HG02884 (cell line): ENCODE results near the gene RAPGEF6.
"Not testable (repeated sequence)": the region's sequence is repeated elsewhere in the genome, so short reads cannot be mapped to it uniquely, and the experiment has no call there.

Experiments used
- ATAC-seq: cut with Tn5 transposase; IDR thresholded peaks from one replicate; pipeline ENCODE4 v1.9.1; 2021; ENCODE audit warnings: mild to moderate bottlenecking, moderate library complexity; ENCODE audit not compliant: unreplicated experiment

RAPGEF6 gene

DNA sequence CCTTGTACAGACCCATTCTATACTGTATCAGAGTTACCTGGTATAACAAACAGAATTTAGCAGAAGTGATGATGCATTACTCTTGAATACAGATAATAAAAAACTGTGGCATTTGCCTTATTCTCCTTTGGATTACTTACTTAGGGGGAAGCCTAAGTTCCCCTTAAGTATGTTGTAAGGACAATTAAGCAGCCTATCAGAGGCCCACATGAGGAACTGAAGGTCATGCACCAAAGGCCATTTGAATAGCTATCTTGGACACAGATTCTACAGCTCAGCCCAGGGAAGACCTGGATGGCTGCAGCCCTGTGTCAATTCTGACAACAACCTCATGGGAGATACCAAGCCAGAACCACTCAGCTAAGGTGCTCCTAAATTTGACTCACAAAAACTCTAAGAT is 125.2 kb downstream of the RAPGEF6 start:
- ATAC-seq: no peak

DNA sequence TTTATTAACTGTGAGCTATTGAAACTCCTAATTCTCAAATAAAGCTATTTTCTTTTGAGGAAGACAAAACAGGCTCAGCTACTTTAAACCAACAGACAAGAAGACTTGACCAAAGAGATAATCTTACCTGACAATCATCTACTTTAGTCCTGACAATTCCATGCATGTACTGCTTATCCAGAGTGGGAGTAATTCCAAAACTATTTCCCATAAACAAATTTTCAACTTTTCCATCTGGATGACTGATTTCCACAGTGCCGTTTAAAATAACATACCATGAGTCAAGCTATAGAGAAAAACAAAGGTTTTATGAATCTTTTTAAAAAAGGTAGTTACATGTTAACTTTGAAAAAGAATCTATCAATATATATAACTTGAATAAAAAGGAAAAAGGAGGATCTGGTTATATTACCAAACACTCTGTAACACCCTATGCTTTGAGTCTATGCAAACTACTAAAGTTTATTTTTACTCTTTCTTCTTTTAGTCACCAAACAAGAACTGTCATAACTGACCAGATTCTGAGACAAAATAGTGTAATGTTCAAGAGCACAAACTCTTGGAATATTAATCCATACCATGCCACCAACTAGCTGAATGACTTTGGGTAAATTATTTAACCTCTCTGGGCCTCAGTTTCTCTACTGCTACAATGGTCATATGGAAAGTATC is 129.7 kb downstream of the RAPGEF6 start:
- ATAC-seq: no peak

DNA sequence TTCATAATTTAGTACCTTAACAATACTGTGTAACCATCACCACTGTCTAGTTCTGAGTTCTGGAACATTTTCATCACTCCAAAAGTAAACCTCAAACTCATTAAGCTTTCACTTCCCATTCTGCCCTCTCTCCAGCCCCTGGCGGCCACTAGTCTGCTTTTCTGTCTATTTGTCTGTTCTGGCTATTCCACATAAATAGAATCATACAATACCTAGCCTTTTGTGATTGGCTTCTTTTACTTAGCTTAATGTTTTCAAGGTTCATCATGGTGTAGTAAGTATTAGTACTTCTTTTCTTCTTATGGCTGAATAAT is 138.7 kb downstream of the RAPGEF6 start:
- ATAC-seq: peak; percentile 98

DNA sequence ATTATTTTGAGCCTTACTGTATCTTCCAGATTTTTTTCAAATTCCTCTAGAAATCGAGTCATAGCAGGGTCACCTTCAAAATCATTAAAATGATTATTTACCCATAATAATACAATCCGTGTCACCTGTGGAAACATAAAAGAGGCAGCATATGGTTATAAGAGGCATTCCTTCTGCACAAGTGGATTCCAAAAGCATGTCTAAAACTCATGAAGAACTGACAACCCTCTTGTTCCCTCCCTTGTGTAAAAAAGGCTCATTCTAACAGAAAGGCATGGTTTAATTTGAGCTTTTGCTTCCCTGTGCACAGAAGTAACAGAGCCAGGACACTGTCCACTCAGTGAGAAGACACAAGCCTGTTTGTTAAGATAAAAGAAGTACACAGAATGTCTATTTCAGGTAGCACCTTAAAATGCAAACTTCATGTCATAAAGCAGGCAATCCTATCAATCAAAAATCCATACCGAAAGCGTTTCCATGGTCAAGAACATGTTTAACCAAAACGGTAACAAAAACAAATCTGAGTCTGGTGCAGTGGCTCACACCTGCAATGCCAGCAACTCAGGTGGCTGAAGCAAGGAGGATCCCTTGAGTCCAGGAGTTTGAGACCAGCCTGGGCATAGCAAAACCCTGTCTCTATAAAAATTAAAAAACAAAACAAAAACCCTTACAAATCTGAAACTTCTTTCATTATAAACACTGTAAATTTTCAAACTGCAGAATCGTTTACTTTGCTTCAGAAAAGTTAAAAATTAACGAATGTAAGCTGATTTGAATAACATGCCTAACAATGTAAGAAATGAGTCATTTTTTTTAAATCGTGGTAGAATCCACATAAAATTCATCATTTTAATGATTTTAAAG is 139.3 kb downstream of the RAPGEF6 start:
- ATAC-seq: peak; percentile 17

DNA sequence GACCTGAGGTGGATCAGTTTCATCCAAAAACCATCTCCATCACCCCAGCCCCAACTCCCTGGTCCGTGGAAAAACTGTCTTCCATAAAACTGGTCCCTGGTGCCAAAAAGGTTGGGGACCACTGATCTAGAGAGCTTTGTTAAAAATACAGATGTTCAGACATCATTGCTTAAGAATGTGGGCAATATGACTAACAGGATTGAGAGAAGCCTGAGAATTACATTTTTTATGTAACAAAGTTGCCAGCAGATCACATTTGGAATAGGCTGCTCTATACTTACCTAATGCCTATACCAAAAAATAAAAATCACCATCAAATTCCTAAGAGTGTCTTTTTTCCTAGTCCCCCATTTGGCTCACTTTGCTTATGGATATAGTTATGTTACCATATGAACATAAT is 143.3 kb downstream of the RAPGEF6 start:
- no peak for ATAC-seq

DNA sequence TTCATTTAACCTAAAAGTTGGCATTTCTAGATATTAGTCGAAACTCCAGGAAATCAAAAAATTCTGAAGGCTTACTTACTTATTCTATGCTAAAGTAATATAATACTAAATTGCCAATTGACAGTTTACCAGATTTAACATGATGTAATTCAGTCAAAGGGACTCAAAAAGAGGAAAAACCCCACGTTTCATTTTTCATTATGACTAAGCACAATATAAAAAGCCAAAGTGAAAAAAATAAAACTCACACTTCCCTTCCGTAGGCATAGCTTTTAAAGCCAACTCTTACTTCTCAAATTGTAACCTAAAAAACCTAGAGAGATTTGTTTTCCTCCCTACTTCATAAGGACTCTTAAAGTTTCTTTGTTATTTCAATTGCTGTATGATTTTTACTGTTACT is 146.6 kb downstream of the RAPGEF6 start:
- ATAC-seq: peak; percentile 74

DNA sequence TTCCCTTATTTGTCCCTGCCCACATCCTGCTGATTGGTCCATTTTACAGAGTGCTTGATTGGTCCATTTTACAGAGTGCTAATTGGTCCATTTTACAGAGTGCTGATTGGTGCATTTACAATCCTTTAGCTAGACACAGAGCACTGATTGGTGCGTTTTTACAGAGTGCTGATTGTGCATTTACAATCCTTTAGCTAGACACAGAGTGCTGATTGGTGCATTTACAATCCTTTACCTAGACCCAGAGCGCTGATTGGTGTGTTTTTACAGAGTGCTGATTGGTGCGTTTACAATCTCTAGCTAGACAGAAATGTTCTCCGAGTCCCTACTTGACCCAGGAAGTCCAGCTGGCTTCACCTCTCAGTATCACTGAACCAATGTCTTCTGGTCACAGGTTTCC is 147.7 kb downstream of the RAPGEF6 start:
- ATAC-seq: not testable (repeated sequence)

DNA sequence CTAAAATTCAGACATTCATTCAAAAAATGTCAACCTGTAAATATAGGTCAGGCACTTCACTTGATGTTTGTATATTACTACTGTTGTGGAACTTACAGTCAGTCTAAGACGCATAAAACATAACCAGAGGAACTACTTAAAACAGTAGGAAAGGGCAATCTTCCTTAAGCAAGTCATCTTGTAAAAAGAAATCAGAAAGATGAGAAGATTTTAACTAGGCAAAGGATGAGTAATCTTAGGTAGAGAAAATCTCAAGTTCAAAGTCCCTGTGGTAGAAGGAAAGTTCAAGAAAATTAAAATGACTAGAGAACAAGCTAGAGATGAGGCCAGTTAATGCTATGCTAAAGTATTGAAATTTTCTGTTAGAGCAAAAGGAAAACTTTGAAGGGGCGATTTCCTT is 152.4 kb downstream of the RAPGEF6 start:
- ATAC-seq: no peak

DNA sequence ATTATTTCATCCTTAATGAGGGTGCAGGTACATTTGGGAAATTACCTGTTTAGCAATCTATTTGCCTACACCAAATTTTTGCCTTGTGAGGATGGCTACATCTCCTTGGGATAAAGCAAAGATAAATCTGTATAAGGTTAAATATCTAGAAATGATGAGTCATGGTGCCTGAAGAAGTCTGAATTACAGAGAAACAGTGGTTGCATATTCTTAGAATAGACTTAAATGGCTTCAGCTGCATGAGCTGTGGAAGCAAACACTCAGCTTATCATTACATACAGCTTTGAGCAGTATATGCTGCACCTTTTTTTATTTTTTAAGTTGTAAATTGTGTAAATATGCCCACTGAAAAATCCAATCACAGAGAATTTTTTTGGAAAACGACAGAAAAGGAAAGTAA is 153.5 kb downstream of the RAPGEF6 start:
- no peak for ATAC-seq

DNA sequence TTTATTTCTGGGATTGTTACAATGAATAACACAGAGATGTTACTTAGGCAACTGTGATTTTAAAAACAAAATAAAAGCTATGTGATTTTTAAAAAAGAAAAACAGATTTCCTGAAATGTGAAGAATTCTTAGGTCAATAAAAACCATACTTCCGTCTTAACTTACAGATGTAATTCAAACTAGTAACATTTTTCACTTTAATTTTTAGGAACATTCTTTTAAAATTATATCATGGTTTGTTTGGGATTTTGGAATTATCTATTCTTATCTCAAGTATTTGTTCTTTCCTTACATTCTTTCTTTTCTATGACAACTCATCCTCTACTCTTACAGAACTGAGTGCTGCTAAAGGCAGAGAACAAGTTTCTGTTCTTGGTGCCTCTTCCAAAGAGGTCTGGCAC is 159.5 kb downstream of the RAPGEF6 start:
- ATAC-seq: no peak

DNA sequence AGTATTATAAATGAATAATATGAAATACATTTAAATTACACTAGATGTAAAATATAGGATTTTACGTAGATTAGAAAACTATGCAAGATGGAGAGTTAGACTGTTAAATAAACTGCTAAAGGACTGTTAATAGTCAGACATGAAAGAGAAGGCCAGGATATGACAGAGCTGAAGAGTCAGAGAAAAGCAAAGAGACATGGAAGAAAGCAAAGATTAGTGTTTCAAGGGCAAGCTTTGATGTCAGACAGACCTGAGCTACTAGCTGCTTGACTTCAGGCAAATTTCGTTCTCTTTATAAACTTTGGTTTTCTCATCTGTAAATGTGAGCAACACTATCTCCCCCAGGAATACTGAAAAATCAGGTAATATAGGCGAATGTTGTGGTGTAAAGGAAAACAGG is 161.3 kb downstream of the RAPGEF6 start:
- no peak for ATAC-seq

DNA sequence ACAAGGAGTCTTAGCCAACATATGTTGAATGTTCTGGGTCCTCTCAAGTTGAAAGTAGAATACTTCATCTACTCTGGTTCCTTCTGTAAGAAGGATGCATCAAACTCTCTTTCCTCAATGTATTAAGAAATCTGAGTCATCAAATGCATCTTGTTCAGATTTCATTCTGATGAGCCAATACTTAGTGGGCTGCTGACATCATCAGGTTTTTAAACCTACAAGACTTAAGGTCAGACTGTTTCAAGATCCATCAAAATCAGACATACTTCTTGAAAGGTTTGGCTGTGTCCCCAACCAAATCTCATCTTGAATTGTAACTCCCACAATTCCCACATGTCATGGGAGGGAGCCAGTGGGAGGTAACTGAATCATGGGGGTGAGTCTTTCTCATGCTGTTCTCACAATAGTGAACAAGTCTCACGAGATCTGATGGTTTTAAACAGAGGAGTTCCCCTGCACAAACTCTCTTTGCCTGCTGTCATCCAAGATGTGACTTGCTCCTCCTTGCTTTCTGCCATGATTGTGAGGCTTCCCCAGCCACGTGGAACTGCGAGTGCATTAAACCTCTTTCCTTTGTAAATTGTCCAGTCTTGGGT is 168.8 kb downstream of the RAPGEF6 start:
- ATAC-seq: no peak

DNA sequence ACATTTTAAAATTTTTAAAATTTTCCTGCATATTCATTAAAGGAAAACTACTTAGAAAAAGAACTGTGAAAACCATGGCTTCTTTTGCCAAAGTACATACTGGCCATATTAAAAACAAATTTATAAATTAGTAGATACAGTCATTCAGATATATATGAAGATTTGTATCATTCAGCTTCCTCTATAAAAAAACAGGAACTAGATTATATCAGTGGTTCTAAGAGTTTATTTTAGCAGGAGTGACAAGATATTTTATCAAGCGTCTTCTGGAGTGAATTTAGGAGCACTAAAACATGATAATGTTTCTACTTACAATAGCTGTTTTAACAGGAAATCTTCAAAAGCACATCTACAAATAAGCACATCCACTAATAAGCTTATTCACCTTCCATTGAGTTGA is 171.4 kb downstream of the RAPGEF6 start:
- no peak for ATAC-seq

DNA sequence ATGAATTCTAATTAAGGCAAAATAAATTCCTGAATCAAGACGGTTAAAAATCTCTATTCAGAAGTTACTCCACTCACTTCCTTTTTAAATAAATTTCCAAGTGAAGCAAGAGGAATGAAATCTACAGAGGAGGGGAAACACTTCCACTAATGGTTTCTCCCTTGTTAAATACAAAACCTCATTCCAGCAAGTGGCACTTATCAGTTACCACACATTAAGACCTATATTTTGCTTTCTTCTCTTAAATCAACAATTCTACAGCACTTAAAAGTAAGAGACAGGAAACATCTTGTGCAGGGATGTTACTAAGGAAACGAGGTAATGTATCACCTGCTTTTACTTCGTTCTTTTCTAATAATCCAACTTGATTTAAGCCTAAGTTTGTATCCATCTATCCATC is 172.6 kb downstream of the RAPGEF6 start:
- ATAC-seq: no peak

DNA sequence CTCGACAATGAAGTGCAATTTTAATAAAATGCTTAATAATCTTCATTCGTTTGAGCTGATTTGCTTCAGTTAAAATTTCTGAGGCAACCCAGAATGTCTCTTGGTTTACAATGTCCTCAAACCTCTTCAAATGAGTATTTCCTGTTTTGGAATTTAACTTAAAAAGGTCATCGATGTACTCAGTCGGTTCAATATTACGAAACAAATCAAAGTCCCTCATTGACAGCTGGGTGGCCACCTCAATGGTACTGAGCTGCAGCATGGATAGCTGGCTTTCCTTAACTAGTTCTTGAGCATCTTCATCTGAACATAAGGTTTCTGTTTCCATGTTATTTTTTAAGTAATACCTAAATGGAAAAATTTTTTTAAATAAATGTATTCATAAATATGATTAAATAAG is 173.3 kb downstream of the RAPGEF6 start:
- no peak for ATAC-seq

DNA sequence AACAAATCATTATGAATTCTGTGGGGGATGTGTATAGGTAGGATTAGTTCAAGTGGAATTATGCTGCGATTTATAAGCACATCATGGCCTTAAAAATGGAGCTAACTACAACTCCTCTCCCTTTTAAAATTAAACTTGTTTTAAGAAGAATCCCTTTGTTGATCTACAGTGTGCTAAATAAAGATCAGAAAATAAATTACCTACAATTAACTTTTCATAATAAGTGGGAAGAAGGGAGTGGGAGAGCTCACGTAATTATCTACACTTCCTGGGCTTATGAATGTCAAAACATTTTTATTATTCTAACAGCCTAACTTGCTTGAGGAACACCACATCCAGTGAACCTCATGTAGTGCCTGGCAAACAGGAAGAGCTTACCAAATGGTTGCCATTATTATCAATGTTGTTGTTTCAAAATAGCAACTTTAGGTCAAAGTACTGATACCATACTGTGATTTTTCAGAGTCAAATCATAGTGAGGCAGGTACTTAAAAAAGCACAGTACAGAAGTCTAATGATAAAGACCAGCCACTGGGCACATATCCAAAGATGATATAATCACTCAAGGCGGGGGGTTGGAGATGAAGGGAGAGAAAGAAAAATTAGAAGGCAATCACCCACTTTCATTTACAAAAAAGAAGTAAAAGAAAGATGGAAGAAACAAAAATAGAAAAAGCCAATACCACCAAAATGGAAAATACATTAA is 174.0 kb downstream of the RAPGEF6 start:
- ATAC-seq: no peak

DNA sequence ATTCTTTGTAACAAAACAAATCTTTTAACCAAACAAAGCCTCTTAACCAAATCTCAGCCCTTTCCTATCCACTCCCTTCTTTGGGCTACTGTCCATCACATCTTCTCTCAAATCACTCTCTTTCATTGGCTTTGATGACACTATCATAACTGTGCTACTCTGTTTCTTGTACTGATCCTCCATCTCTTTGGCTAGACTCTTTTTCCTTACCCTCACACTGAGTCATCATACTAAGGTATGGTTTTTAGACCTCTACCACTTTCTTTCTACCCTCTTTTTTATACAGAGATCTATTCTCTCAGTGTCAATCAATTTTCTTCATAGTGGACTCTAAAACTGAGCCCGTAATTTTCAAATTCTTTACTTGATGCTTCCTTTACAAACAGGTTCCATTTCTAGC is 174.9 kb downstream of the RAPGEF6 start:
- ATAC-seq: no peak

DNA sequence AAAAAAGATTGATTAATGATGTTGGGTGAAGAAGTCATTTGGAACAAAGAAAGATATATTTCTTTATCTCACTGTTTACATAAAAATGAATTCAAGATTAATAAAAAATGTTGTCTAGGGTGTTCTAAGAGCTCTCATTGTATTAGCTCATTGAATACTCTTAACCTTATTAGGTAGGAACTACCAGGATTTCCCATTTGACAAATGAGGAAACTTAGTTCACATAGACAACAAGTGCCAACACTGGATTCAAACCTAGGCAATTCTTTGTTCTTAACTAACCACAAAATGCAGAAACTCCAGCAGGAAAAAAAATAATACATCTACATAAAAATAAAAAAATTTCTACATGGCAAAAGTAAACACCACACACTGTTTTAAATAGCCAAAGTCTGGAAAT is 175.8 kb downstream of the RAPGEF6 start:
- ATAC-seq: no peak

DNA sequence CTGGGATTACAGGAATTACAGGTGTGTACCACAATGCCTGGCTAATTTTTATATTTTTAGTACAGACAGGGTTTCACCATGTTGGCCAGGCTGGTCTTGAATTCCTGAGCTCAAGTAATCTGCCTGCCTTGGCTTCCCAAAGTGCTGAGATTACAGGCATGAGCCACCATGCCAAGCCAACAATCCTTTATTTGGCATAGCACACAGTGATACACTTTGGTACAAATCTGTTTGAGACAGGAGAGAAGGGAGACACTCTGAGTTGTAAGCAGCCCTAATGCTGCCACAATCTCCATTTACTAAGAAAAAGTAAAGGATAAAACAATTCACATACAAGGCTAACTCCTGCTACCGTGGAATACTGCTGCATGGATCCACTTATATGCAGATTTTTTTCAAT is 177.8 kb downstream of the RAPGEF6 start:
- ATAC-seq: no peak

DNA sequence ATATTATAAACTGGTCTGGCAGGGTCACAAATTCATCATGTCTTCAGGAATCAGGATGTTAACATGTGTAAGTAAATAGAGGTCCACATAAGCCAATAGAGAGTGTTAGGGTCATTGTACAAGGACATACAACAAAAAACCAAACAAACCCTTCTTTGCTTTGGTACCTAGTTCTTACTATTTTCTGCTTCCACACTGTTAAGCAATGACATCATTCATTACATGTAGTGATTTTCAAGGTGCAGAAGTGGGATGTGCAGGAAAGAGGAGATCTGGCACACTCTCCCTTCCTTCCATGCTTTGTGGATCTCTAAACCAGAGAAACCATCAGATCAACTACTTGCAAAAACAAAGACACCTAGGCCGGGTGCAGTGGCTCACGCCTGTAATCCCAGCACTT is 184.1 kb downstream of the RAPGEF6 start:
- ATAC-seq: no peak

DNA sequence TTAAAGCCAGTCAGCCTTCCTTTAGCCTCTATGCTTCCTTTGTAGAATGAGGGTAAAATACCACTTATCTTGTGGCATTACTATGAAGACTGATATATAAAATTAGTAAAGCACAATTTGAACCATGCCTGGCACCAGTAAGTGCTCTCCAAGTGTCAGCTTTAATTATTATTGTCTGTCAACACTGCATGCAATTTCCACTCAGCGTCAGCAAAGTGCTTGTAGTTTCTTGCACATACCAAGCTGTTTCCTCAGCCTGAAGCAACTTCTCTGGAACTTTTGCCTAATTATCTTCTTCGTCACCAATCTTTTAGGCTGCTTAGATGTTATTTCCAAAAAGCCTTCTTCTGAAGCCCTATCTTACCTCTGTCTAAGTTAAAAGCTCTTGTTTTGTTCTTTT is 193.8 kb downstream of the RAPGEF6 start:
- no peak for ATAC-seq

DNA sequence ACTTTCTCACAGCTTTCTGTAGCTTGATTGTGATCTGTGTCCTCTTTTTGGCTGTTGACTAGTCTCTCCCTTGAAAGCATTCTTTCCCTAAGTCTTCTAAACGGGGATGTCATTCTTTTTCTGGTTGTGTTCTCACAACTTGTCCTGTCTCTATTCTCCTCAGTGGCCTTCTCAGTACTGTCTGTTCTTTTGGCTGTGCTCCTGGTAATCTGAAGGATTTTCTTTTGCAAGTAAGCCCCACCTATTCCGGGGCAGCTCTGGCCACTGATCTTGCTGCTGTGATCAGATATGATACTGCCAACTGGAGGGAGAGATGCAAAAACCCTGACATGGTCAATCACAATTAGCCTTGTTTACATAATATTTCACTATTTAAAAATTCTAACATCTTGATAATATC is 198.9 kb downstream of the RAPGEF6 start:
- no peak for ATAC-seq
